GM13976 (cell line): ENCODE data around the gene PLCH2.

ENCODE experiments used
- DNase-seq: peaks from one replicate; pipeline ENCODE4 v3.0.0; 2012; ENCODE audit warnings: low spot score
- in situ Hi-C: fragments of 300-500 bp; cut with MboI; formaldehyde crosslinking; loops from one replicate; pipeline ENCODE4 v1.12.0; 2022; ENCODE audit warnings: low sequenced_read_pairs, mixed read lengths, inconsistent platforms; ENCODE audit not compliant: unreplicated experiment
- TF ChIP-seq, protein P1 (sequence below): IDR thresholded peaks from 2 replicates; pipeline ENCODE4 v1.5.1; 2012; ENCODE audit warnings: borderline replicate concordance, mild to moderate bottlenecking; ENCODE audit not compliant: insufficient read depth; ENCODE audit errors: extremely low read depth, missing control alignments, control extremely low read depth

The PLCH2 gene

DNA sequence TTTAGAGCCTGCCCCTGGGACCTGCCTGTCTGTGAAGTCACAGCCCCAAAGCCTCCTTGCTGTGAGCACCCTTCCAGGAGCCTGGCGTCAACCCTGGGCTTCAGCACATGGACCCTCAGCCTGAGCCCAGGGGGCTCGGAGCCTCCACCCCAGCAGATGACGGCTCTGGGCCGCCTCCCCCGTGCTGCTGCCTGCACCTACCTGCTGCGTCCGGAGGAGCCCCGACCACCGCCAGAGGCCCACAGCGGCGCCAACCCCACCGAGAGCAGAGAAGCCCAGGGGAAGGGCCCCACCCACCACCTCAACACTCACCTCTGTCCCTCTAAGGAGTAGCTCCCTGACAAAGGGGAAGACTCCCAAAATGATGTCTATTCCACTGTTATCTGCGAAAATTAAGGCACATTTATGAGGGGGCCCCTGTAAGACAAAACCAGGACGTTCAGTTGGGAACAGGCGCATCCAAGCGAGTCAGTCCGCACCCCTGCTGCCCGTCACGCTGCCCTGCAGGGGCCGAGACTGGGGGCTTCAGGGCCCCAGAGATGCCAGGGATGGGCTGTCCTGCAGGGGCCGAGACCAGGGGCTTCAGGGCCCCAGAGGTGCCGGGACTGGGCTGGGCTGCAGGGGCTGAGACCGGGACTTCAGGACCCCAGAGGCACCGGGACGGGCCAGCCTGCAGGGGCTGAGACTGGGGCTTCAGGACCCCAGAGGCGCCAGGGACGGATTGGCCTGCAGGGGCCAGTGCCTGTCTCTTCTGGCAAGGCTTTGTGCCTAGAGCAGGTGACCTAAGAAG lies 34.5 kb downstream of the PLCH2 start:
- TF ChIP-seq, protein P1, sequence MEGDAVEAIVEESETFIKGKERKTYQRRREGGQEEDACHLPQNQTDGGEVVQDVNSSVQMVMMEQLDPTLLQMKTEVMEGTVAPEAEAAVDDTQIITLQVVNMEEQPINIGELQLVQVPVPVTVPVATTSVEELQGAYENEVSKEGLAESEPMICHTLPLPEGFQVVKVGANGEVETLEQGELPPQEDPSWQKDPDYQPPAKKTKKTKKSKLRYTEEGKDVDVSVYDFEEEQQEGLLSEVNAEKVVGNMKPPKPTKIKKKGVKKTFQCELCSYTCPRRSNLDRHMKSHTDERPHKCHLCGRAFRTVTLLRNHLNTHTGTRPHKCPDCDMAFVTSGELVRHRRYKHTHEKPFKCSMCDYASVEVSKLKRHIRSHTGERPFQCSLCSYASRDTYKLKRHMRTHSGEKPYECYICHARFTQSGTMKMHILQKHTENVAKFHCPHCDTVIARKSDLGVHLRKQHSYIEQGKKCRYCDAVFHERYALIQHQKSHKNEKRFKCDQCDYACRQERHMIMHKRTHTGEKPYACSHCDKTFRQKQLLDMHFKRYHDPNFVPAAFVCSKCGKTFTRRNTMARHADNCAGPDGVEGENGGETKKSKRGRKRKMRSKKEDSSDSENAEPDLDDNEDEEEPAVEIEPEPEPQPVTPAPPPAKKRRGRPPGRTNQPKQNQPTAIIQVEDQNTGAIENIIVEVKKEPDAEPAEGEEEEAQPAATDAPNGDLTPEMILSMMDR, result no peak
- in situ Hi-C loops, result no loop called here

DNA sequence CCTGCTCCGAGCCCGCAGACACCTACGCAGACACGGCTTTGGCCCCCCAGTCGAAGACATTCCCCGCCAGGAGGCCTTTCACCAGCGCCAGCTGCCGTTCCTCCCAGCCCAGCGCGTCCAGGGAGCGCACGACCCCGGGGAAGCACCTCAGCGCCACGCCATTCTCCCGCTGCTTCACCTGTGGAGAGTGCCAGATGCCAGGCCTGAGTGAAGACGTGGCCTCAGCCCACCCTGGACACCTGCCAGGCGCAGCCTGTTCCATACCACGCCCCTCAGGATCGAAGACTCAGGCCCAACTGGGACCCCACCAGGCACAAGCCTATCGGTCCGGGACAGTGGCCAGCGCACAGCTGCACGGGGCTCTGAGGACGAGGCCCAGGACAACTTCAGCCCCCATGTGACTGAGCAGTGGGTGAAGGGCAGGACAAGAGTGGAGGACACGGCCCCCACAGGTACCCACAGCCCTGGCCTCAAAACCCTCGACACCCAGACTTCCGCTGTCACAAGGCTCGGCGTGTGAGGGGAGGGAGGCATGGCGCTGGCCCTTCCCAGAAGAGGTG lies 36.9 kb downstream of the PLCH2 start:
- TF ChIP-seq, protein P1, result no peak
- in situ Hi-C loops, result no loop called here
- DNase-seq, result no peak

More for the DNA sequence above, 34.5 kb downstream of the PLCH2 start:
- no peak for DNase-seq

DNA sequence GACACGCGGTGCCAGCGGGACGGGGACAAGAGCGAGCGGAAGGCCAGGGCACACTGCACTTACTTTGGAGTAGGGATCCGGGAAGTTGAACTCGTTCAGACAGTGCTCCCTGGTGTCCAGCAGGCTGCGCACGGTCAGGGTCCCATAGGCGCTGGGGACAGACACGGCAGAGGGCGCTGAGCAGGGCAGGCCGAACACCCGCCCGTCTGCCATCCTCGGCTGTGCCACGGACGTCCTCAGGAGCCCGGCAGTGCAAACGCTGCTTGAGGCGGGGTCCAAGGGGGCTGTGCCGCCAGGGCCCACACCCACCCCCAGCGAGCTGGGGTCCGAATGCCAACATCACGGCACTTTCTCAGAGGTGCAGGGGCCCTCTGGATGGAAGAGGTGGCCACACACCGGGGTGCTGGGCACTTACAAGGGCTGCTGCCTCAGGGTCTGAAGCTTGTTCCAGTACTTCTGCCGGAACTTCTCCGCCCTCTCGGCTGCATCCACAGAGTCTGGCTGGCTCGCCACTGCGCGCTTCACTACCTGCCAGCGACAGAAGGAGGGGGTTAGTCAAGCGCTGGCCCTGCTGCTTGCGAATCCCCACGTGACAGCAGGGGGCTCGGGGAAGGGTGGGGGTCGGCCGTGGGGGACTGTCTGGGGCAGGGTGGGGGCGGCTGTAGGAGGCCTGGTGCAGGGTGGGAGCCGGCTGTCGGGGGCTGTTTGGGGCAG lies 38.0 kb downstream of the PLCH2 start:
- TF ChIP-seq, protein P1, result no peak
- no peak for DNase-seq
- in situ Hi-C loops, result no loop called here

DNA sequence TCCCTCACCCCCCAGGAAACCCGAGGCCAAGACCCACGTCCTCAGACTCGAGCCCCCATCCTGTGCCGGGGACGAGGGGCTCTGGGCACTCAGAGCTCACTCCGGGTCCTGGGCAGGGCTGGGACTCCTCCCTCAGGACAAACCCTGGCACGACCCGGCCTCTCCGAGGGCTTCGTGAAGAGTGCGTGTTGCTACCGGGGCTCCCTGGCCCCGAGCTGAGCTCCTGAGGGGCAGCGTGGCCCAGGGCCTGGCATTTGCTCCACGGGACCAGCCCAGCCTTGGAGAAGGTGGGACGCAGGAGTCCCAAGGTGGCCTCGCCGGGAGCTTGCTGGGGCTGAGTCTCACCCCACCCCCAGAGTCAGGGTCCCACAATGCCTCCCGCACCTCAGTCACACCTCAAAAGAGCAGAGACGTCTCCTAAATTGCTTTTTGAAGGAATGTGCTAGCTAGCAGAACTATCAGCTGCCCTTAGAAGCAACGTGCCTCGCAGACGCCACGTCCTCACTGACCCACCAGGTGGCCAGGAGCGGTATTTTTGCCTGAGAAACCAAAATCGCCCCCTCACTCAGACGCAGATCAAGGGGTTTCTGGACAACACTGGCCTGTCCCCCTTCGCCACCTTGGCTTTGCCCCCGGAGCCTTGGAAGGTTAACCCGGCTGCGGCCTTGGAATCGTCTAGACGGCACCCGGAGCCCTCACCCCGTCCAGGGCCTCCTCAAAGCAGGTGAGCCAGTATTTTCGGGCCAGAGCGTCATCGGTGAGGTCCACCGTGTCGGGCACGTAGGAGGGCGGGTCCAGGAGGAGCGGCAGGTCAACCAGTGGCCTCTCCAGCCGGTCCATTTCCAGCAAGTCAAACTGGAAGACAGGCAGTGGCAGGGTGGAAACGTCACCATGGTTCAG lies 39.0 kb downstream of the PLCH2 start:
- in situ Hi-C loops, result no loop called here
- TF ChIP-seq, protein P1, result no peak
- no peak for DNase-seq

DNA sequence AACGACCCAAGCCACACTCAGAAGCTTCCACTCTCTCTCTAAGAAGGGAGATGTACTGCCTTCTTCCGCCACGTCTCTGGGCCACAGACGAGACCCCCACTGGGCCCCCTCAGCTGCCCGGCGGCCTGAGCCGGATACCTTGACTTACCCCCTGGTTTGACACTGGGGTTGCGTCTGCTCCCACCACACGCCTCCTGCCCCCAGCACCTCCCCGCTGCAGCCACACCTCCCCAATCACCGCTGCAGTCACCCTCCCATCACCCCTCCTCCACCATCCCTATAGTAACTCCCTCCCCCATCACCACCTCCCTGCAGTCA lies 39.6 kb downstream of the PLCH2 start:
- in situ Hi-C loops, result no loop called here
- TF ChIP-seq, protein P1, result no peak
- DNase-seq, result no peak

DNA sequence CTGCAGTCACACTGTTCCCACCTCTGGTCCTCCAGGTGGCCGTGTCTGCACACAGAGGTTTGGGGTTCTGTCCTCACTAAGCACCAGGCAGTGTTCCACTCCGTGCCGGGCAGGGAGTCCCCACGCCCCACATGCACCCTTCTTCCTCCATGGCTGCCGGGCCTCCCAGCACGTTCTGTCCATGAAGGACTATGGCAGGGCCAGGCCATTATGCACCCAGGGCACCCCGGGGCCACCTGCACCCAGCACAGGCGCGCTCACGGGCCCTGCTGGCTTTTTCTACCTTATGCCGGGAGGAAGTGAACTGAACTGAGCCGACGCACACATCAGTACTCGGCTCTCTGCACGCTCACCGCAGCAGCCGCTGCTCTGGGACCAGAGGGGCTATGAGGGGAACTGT lies 40.0 kb downstream of the PLCH2 start:
- DNase-seq, result no peak
- TF ChIP-seq, protein P1, result no peak
- in situ Hi-C loops, result no loop called here
